CD4-positive, alpha-beta T cell treated with Interferon gamma for 1 hour (primary cell): ENCODE results near the gene HOXA13.

Experiments
- DNase-seq: peaks from one replicate; pipeline ENCODE4 v3.0.0-alpha.2; 2020

HOXA13 gene

GRCh38 chr7:27235387-27236311 is 35.8 kb upstream of the HOXA13 start:
- DNase-seq: no peak

- no peak for DNase-seq
Measured at GRCh38 chr7:27229448-27229847, 29.6 kb upstream of the HOXA13 start.

GRCh38 chr7:27224983-27225934 is 25.4 kb upstream of the HOXA13 start:
- DNase-seq: no peak

GRCh38 chr7:27223941-27224575 is 24.2 kb upstream of the HOXA13 start:
- no peak for DNase-seq

GRCh38 chr7:27221201-27221797 is 21.4 kb upstream of the HOXA13 start:
- no peak for DNase-seq

- DNase-seq: no peak
Measured at GRCh38 chr7:27220440-27220955, 20.6 kb upstream of the HOXA13 start.

- DNase-seq: no peak
Measured at GRCh38 chr7:27219821-27220220, 19.9 kb upstream of the HOXA13 start.

- no peak for DNase-seq
Measured at GRCh38 chr7:27217951-27218350, 18.1 kb upstream of the HOXA13 start.

- DNase-seq: no peak
Measured at GRCh38 chr7:27215356-27215755, 15.5 kb upstream of the HOXA13 start.

- DNase-seq: no peak
Measured at GRCh38 chr7:27214239-27214950, 14.5 kb upstream of the HOXA13 start.

GRCh38 chr7:27213433-27214238 is 13.7 kb upstream of the HOXA13 start:
- no peak for DNase-seq

- DNase-seq: no peak
Measured at GRCh38 chr7:27212497-27213432, 12.9 kb upstream of the HOXA13 start.

- no peak for DNase-seq
Measured at GRCh38 chr7:27211764-27212204, 11.9 kb upstream of the HOXA13 start.

- no peak for DNase-seq
Measured at GRCh38 chr7:27211084-27211446, 11.2 kb upstream of the HOXA13 start.

- DNase-seq: no peak
Measured at GRCh38 chr7:27210441-27211083, 10.7 kb upstream of the HOXA13 start.

GRCh38 chr7:27209933-27210440 is 10.1 kb upstream of the HOXA13 start:
- no peak for DNase-seq

GRCh38 chr7:27208998-27209397 is 9.1 kb upstream of the HOXA13 start:
- DNase-seq: no peak

- no peak for DNase-seq
Measured at GRCh38 chr7:27207348-27207985, 7.6 kb upstream of the HOXA13 start.
